Naive thymus-derived CD8-positive, alpha-beta T cell (primary cell): ENCODE data around the gene POLR2L. TPM values are rescaled to one million over a fixed set of nuclear protein-coding genes. Genes with fewer than 3 reads are reported as not detected.

Experiments
- ATAC-seq, 2 donors: fragments of 150-1000 bp; cut with Tn5 transposase in 1 of 2; sonication (Bioruptor Pico), chemical (Tn5 transposase) in 1 of 2; 1 replicate in 1 of 2; 2 replicates in 1 of 2; pipeline ENCODE4 v1.10.0; 2021; ENCODE audit warnings: mild to moderate bottlenecking in 2 of 2, moderate library complexity in 2 of 2
- POLR2A ChIA-PET: fragments of 350-600 bp; sonication (Branson Sonifier 250); formaldehyde crosslinking; loops from one replicate; lab custom pipeline; 2021; ENCODE audit warnings: antibody characterized with exemption; lab: Charles Lee
- DNase-seq, 10 donors: peaks; one replicate each; pipeline versions ENCODE4 v3.0.0 to v3.0.0-alpha.2; 2020 to 2022
- H3K27ac Mint-ChIP-seq, 10 donors: one replicate each; pipeline ENCODE4 v1.8.0; 2020 to 2022; ENCODE audit warnings: mild to moderate bottlenecking in 10 of 10, mixed read lengths in 10 of 10, moderate library complexity in 4 of 10, inconsistent platforms in 1 of 10
- H3K27me3 Mint-ChIP-seq, 5 donors: one replicate each; pipeline ENCODE4 v1.8.0; 2021 to 2022; ENCODE audit warnings: mixed read lengths in 5 of 5
- H3K36me3 Mint-ChIP-seq, 3 donors: one replicate each; pipeline ENCODE4 v1.8.0; 2020 to 2022; ENCODE audit warnings: mixed read lengths in 3 of 3, mild to moderate bottlenecking in 2 of 3, inconsistent platforms in 1 of 3
- H3K4me1 Mint-ChIP-seq, 4 donors: one replicate each; pipeline ENCODE4 v1.8.0; 2021 to 2022; ENCODE audit warnings: mixed read lengths in 4 of 4
- H3K4me3 Mint-ChIP-seq, 10 donors: one replicate each; pipeline ENCODE4 v1.8.0; 2020 to 2022; ENCODE audit warnings: mild to moderate bottlenecking in 10 of 10, mixed read lengths in 10 of 10, moderate library complexity in 6 of 10, inconsistent platforms in 1 of 10
- H3K9me3 Mint-ChIP-seq, 9 donors: one replicate each; pipeline ENCODE4 v1.8.0; 2020 to 2022; ENCODE audit warnings: mixed read lengths in 9 of 9, mild to moderate bottlenecking in 3 of 9, inconsistent platforms in 1 of 9, moderate library complexity in 1 of 9
- polyA plus RNA-seq, 3 donors: library from polyadenylated mRNA; unstranded; fragments of 300-500 nt; fragmentation: Illumina TruSeq; gene quantifications; one replicate each; pipeline ENCODE4 v1.2.3, GENCODE V29; 2021
- total RNA-seq, 8 experiments: library from RNA in 2 of 8; stranded (reverse) in 2 of 8; gene quantifications; one replicate each; pipeline ENCODE4 v1.2.3 and lab custom pipeline; 2021 to 2026

Gene POLR2L
- total and polyA plus RNA-seq, 5 experiments from 2014 or later, result 50.3 to 102 (median 96.5) TPM

DNA sequence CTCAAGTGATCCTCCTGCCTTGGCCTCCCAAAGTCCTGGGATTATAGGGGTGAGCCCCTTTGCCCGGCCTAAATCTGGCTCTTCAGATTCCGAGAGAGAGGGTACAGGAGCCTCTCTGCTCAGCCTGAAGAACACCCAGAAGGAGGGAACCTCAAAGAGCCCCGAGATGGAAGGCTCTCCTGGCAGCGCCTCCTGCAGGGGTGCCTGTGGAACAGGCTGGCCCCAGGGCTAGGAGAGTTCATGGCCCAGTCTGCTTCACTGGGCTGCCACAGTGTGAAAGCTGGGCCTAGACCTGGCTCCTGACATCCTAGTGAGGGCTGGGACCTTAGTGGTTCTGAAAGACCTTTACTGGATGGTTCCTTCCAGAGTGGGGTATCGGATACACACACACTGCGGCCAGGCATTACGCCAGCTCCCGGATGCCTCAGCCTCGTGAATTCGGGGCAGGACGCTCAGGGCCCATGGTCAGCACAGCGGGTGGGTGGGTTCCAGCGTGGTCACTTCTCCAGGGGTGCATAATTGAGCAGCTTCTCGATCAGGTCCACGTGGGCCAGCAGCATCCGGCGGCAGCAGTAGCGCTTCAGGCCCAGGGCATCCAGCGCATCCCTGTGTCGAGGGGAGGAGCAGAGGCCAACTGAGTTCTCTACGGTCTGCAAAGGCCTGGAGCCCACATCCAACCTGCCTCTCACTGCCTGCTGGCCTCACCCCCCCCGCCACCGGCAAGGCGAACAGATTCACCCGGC lies 2.3 kb downstream of the POLR2L start:
- Mint-ChIP-seq H3K4me3 (peak overlapping the region in 9 of 10 donors; percentile 48 to 91 (median 80)), H3K27ac (peak overlapping the region in 2 of 10 donors; percentile 38 to 46), H3K4me1 (peaks cover 11 to 41% (median 30%) of the 10 kb centered on the region in 4 donors), H3K9me3 (no peaks in the 10 kb centered on the region), H3K36me3 (peaks cover 0 to 9% (median 0%) of the 10 kb centered on the region in 3 donors), H3K27me3 (no peaks in the 10 kb centered on the region)
- DNase-seq (no peak), ATAC-seq (no peak)
- POLR2A ChIA-PET, result interaction anchor here (1.2 to 6.2 kb wide), 6 partner anchors 10 to 42 kb away, joined by 3 to 92 read pairs (median 7); partner anchors contain the start of genes CD151, CRACR2B and PNPLA2

DNA sequence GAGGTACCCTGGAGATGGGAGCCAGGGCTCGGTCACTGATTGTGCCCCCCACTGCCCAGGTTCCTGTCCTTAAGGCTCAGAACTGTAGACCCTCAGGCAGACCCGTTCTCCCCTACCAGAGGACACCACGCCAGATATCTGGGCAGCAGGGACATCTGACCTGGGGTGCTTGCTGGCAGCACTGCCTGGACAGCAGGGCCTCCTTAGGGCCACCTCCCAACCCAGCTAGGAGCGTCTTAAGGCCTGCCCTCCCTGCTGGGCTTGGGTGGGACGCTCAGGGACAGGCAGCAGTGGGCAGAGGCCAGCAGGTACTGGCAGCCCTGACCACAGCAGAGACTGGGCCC lies 3.1 kb downstream of the POLR2L start:
- Mint-ChIP-seq H3K4me3 (no peak overlapping the region), H3K9me3 (no peaks in the 10 kb centered on the region), H3K27ac (peak overlapping the region in 1 of 10 donors; percentile 4)

DNA sequence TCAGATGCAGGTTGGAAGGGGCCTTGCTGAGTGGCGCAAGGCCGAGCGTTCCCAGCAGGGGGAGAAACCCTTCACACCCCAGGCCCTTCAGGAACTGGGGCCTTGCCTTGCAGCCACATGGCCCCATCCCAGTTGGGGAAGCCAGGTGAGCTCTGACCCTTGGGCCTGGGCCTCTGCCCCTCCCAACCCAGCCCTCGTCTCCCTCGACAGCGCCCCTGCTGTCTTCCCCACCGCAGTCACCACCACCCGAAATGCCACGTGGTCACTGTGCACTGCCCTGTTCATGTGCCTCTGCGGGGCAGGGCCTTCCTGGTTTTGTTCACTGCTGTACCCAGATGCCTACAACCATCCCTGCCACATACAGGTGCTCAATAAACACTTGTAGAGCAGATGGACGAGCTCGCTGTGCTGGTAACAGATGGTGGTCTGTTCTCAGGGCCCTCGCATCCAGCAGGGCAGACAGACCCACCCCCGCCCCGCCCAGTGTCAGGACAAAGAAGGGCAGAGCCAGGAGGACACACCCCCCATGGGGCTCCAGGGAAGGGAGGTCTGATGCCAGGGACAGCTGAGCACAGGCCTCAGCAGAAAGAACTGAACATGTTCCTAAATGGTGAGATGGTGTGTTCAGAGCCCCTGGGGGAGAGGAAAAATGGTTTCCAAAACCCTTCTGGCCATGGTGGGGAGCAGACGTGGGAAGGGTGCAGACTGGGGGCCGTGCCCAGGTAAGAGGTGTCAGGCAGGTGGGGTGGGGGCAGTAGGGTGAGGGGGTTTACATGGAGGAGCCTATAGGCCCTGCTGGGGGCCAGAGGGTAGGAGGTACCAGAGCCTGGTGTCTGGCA lies 3.7 kb downstream of the POLR2L start:
- Mint-ChIP-seq H3K27me3 (no peaks in the 10 kb centered on the region), H3K9me3 (no peaks in the 10 kb centered on the region), H3K4me1 (peaks cover 9 to 41% (median 24%) of the 10 kb centered on the region in 4 donors), H3K36me3 (peaks cover 0 to 9% (median 0%) of the 10 kb centered on the region in 3 donors), H3K4me3 (peak overlapping the region in 1 of 10 donors; percentile 14), H3K27ac (peak overlapping the region in 4 of 10 donors; percentile 31 to 54 (median 42))
- ATAC-seq (no peak), DNase-seq (no peak)
- POLR2A ChIA-PET, result interaction anchor here (0.6 to 12.0 kb wide), 3 partner anchors 9 to 18 kb away, joined by 4 to 127 read pairs (median 4); partner anchors contain the start of gene PNPLA2

More for the DNA sequence above, 3.1 kb downstream of the POLR2L start:
- ATAC-seq (no peak), DNase-seq (no peak)
- no peaks in the 10 kb centered on the region for H3K27me3 Mint-ChIP-seq
- peaks cover 8 to 41% (median 27%) of the 10 kb centered on the region in 4 donors for H3K4me1 Mint-ChIP-seq
- POLR2A ChIA-PET, result interaction anchor here (6.1 to 12.0 kb wide), 3 partner anchors 9 to 19 kb away, joined by 51 to 127 read pairs (median 92); partner anchors contain the start of genes CD151, CRACR2B and PNPLA2
- H3K36me3 Mint-ChIP-seq, result peaks cover 0 to 9% (median 0%) of the 10 kb centered on the region in 3 donors

DNA sequence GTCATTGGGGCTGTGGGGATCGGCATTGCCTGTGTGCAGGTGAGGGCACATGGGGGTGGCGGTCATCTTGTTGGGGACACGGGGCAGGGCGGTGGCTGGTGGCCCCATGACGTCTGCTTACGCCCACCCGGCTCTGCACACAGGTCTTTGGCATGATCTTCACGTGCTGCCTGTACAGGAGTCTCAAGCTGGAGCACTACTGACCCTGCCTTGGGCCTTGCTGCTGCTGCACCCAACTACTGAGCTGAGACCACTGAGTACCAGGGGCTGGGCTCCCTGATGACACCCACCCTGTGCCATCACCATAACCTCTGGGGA lies 4.4 kb downstream of the POLR2L start:
- Mint-ChIP-seq H3K4me3 (peak overlapping the region in 1 of 10 donors; percentile 38), H3K4me1 (peaks cover 7 to 38% (median 20%) of the 10 kb centered on the region in 4 donors), H3K36me3 (peaks cover 0 to 9% (median 0%) of the 10 kb centered on the region in 3 donors), H3K27me3 (no peaks in the 10 kb centered on the region), H3K27ac (no peak overlapping the region), H3K9me3 (no peaks in the 10 kb centered on the region)
- POLR2A ChIA-PET, result interaction anchor here (0.6 to 12.0 kb wide), 4 partner anchors 10 to 19 kb away, joined by 4 to 127 read pairs (median 4); partner anchors contain the start of gene PNPLA2
- DNase-seq, result no peak
- ATAC-seq, result no peak

DNA sequence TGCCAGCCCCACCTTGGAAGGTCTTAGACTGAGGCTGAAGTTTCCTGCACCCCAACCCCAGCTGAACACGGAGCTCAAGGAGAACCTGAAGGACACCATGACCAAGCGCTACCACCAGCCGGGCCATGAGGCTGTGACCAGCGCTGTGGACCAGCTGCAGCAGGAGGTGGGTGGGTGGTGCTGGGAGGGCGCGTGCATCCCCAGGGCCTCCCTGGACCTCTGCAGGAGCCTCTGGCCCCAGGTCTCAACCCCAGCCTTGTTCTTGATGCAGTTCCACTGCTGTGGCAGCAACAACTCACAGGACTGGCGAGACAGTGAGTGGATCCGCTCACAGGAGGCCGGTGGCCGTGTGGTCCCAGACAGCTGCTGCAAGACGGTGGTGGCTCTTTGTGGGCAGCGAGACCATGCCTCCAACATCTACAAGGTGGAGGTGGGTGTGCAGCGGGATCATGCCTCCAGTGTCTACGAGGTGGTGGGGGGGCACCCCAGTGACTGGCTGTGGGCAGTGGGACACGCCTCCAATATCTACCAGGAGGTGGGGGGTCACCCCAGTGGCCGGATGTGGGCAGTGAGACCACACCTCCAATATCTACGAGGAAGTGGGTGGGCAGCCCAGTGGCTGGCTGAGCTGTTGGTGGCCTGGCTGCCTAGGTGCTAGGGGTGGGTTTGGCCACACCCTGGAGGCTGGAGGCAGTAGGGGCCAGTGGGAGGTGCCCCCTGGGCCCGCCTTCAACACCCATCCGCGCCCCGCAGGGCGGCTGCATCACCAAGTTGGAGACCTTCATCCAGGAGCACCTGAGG lies 4.9 kb downstream of the POLR2L start:
- ATAC-seq (no peak), DNase-seq (no peak)
- Mint-ChIP-seq H3K9me3 (no peaks in the 10 kb centered on the region), H3K27ac (no peak overlapping the region), H3K4me3 (no peak overlapping the region), H3K4me1 (peaks cover 7 to 38% (median 21%) of the 10 kb centered on the region in 4 donors), H3K27me3 (no peaks in the 10 kb centered on the region), H3K36me3 (peaks cover 0 to 9% (median 0%) of the 10 kb centered on the region in 3 donors)
- POLR2A ChIA-PET, result interaction anchor here (1.0 to 12.0 kb wide), 4 partner anchors 7 to 17 kb away, joined by 4 to 127 read pairs (median 4); partner anchors contain the start of gene PNPLA2

DNA sequence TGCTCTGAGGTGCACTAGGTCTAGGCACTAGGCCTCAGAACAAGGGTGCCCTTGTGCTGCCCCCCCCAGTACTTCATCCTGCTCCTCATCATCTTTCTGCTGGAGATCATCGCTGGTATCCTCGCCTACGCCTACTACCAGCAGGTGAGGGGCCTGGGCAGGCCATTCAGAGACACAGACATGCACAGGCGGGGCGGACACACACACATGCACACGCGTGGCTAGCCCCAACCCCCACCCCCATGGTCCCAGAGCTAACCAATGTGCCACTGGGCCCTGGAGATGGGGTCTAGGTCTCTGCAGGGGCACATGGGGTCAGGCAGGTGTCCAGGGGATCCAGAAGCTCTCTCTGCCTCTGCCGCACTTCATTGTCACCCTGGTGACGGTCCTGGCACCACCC lies 5.6 kb downstream of the POLR2L start:
- POLR2A ChIA-PET, result interaction anchor here (1.2 to 12.0 kb wide), 3 partner anchors 8 to 16 kb away, joined by 4 to 127 read pairs (median 5); partner anchors contain the start of gene PNPLA2
- Mint-ChIP-seq H3K9me3 (no peaks in the 10 kb centered on the region), H3K36me3 (peaks cover 0 to 9% (median 0%) of the 10 kb centered on the region in 3 donors), H3K4me3 (no peak overlapping the region), H3K27me3 (no peaks in the 10 kb centered on the region), H3K4me1 (peaks cover 7 to 36% (median 25%) of the 10 kb centered on the region in 4 donors), H3K27ac (no peak overlapping the region)
- ATAC-seq, result no peak
- no peak for DNase-seq

DNA sequence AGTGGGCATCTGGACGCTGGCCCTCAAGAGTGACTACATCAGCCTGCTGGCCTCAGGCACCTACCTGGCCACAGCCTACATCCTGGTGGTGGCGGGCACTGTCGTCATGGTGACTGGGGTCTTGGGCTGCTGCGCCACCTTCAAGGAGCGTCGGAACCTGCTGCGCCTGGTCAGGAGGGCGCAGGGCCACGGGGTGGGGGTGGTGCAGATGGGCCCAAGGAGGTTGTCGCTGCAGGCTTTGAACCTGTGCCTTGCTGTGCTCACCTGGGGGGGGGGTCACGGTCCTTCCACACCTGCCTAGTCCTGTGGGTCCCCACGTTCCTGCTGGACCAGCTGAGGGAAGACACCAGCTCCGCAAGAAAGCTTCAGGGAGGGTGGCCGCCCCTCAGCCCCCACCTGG lies 6.1 kb downstream of the POLR2L start:
- H3K27ac Mint-ChIP-seq, result no peak overlapping the region
- H3K36me3 Mint-ChIP-seq, result peaks cover 0 to 9% (median 0%) of the 10 kb centered on the region in 3 donors
- no peaks in the 10 kb centered on the region for H3K27me3 Mint-ChIP-seq
- H3K9me3 Mint-ChIP-seq, result no peaks in the 10 kb centered on the region
- no peak overlapping the region for H3K4me3 Mint-ChIP-seq
- POLR2A ChIA-PET, result interaction anchor here (1.2 to 12.0 kb wide), 2 partner anchors 9 to 16 kb away, joined by 4 to 127 read pairs; partner anchors contain the start of gene PNPLA2
- ATAC-seq (no peak), DNase-seq (no peak)
- H3K4me1 Mint-ChIP-seq, result peaks cover 7 to 36% (median 26%) of the 10 kb centered on the region in 4 donors

DNA sequence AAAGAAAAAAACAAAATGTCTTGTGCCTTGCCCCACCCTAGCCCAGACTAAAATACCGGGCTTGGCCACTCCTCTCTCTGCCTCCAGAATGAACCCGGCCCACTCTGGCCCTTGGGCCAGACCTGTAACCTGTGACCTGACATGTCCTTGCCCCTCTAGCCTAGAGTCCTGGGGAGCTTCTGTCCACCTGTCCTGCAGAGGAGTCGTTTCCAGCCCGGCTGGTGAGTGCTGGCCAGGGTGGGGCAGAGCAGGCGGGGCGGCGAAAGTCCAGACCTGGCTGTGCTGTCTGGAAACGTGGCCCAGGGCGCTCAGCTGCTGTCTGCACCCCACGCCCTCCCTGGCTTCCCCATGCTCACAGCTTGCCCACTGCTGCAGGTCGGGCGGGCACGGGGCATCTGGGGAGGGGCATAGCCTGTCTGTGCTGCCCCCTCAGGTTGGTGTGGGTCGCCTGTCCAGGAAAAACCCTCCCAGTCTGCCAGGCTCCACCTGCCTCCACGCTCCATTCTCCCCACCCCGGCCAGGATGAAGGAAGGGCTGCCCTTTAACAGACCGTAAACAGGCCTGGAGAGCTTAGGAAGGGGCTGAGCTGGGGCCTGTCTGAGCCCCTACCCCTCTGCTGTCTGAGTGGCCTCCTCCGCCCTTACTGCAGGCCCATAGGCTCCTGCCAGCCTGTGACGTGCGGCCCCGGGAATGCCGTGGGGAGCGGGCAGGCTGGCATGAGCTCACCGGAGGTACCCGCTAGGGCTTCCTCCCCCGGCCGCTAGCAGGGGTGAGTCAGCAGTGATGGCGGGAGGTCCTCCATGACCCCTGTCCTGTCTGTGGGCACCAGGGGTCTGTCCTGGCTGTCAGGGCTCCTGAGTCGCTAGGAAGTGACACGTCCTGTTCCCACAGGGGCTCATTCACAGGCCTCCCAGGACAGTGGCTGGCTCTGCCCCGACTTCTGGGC lies 7.7 kb downstream of the POLR2L start:
- ATAC-seq (no peak), DNase-seq (no peak)
- POLR2A ChIA-PET, result interaction anchor here (0.5 to 12.0 kb wide), 9 partner anchors 8 to 56 kb away, joined by 3 to 127 read pairs (median 5); partner anchors contain the start of genes PNPLA2, POLR2L and TSPAN4
- H3K27ac Mint-ChIP-seq, result peak overlapping the region in 1 of 10 donors; percentile 25
- peaks cover 0 to 4% (median 0%) of the 10 kb centered on the region in 3 donors for H3K36me3 Mint-ChIP-seq
- H3K4me1 Mint-ChIP-seq, result peaks cover 2 to 27% (median 25%) of the 10 kb centered on the region in 4 donors
- H3K27me3 Mint-ChIP-seq, result peaks cover 0 to 5% (median 0%) of the 10 kb centered on the region in 5 donors
- H3K9me3 Mint-ChIP-seq, result no peaks in the 10 kb centered on the region
- H3K4me3 Mint-ChIP-seq, result peak overlapping the region; percentile 25 to 76 (median 70)

DNA sequence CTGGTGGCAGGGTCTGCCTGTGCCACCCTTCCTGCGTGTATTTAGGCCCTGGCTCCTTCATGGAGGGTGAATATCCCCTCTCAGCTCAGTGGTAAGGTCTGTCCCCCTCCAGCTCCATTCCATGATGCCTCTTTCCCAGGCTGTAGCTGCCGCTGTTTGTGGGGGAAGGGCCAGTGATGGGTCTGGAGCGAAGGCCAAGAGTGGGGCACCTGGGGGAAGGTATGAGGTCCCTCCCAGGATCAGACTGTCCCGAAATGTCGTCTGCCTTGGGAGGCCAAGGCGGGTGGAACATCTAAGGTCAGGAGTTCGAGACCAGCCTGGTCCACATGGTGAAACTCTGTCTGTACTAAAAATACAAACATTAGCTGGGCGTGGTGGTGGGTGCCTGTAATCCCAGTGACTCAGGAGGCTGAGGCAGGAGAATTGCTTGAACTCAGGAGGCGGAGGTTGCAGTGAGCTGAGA lies 8.4 kb downstream of the POLR2L start:
- POLR2A ChIA-PET, result interaction anchor here (0.8 to 12.0 kb wide), 6 partner anchors 9 to 29 kb away, joined by 3 to 127 read pairs (median 5); partner anchors contain the start of genes PNPLA2, POLR2L and TSPAN4
- Mint-ChIP-seq H3K27me3 (peaks cover 0 to 12% (median 5%) of the 10 kb centered on the region in 5 donors), H3K4me1 (peaks cover 5 to 35% (median 30%) of the 10 kb centered on the region in 4 donors), H3K27ac (peak overlapping the region in 2 of 10 donors; percentile 21 to 25), H3K9me3 (no peaks in the 10 kb centered on the region), H3K4me3 (peak overlapping the region; percentile 56 to 76 (median 70)), H3K36me3 (peaks cover 0 to 1% (median 0%) of the 10 kb centered on the region in 3 donors)
- ATAC-seq, result no peak
- DNase-seq, result no peak

DNA sequence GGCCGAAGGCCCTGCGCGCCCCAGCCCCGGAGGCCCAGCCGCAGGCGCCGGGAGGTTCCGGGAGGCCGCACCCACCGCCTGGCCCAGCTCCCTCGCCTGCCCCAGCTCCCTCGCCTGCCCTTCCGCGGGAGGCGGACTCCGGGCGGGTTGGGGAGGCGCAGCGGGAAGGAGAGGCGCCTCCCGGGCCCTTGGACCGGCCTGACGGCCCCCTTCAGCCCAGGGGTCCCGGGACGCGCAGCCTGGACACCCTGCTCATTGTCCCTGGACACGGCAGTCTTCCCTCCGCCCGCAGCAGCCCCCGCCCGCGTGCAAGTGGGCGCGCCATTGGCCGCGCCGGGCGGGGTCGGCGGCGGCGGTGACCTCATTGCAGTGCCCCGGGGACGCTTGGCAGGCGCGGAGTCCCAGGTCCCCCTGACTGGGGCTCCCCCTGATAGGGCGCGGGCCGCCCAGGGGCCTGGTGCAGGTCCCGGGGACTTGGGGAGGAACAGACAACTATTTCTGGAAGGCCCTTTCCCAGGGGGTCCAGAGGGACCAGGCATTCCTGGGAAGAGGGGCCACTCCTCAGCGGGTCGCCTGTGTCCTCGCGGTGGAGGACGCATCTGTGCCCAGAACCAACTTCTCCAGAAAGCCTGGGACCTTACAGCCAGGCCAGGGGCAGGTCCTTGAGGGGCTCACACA lies 9.1 kb downstream of the POLR2L start:
- Mint-ChIP-seq H3K9me3 (no peaks in the 10 kb centered on the region), H3K36me3 (no peaks in the 10 kb centered on the region), H3K27ac (no peak overlapping the region), H3K4me1 (peaks cover 5 to 41% (median 34%) of the 10 kb centered on the region in 4 donors), H3K27me3 (peaks cover 0 to 19% (median 6%) of the 10 kb centered on the region in 5 donors), H3K4me3 (peak overlapping the region; percentile 29 to 76 (median 64))
- ATAC-seq, result peak; percentile 40 to 50
- POLR2A ChIA-PET, result interaction anchor here (0.6 to 12.0 kb wide), 7 partner anchors 9 to 254 kb away, joined by 3 to 127 read pairs (median 5); partner anchors contain the start of genes CEND1, PNPLA2, POLR2L and TSPAN4
- DNase-seq, result peak in 1 of 10 donors; percentile 43
